Pancreas (tissue), 10 donors: ENCODE data around the gene ACYP2. TPM values are rescaled to one million over a fixed set of nuclear protein-coding genes. Genes with fewer than 3 reads are reported as not detected.

Source experiments
- ATAC-seq, 4 donors: fragments of 200-7000 bp; cut with Tn5 transposase; one replicate each; pipeline versions ENCODE4 v1.8.0 to v1.9.1; 2020; ENCODE audit warnings: mild to moderate bottlenecking in 4 of 4, moderate library complexity in 4 of 4
- DNase-seq, 6 donors: peaks; one replicate each; pipeline ENCODE4 v3.0.0-alpha.2; 2020
- FAIRE-seq: peaks from 2 replicates; lab custom pipeline; 2012; peaks lifted over from hg19 to GRCh38; lab: Jason Lieb, UNC
- H3K27ac ChIP-seq, 4 donors: fragments of 200-600 bp; sonication (generic); 1 replicate in 3 of 4; 2 replicates in 1 of 4; pipeline versions ENCODE4 v1.5.0 to v1.8.0; 2020
- H3K27me3 ChIP-seq, 4 donors: fragments of 200-600 bp; one replicate each; pipeline ENCODE4 v1.8.0; 2021
- H3K36me3 ChIP-seq, 3 donors: fragments of 200-600 bp; sonication (generic) in 1 of 3; one replicate each; pipeline versions ENCODE4 v1.5.0 to v1.8.0; 2020 to 2021
- H3K4me1 ChIP-seq, 3 donors: fragments of 200-600 bp; one replicate each; pipeline ENCODE4 v1.8.0; 2021
- H3K4me3 ChIP-seq, 4 donors: fragments of 200-600 bp; sonication (generic) in 2 of 4; one replicate each; pipeline versions ENCODE4 v1.5.0 to v1.8.0; 2020 to 2021
- H3K9me3 ChIP-seq, 4 donors: fragments of 200-600 bp; one replicate each; pipeline ENCODE4 v1.8.0; 2021
- WGBS, 2 donors: extraction: QIAGEN DNeasy Blood & Tissue Kit; methylation state at CpG; one replicate each; pipeline ENCODE4 v1.1.7; 2013; 5-methylcytosine and 5-hydroxymethylcytosine counted together
- intact Hi-C, 3 donors: fragments of 100-400 bp; cut with DNase I; formaldehyde crosslinking; loops; one replicate each; pipeline versions ENCODE4 v1.11.1 to v1.14.2; 2022
- polyA plus RNA-seq, 2 donors: library from polyadenylated mRNA; stranded (reverse); fragments of 200-250 nt; gene quantifications; one replicate each; pipeline ENCODE4 v1.2.3, GENCODE V29; 2013
- total RNA-seq, 6 donors: library from RNA; stranded (reverse); fragmentation: NEBNext Ultra II Directional in 4 of 6; extraction: Animal tissue kit (Norgen Biotek cat#: 25700) in 4 of 6; gene quantifications; one replicate each; pipeline versions ENCODE4 v1.2.1 to v1.2.4, GENCODE V29; 2021 to 2023
- TF ChIP-seq, protein P1 (sequence below), 4 donors: fragments of 200-600 bp; sonication (generic) in 3 of 4; IDR thresholded peaks; one replicate each; pipeline versions ENCODE4 v1.5.0 to v1.8.0; 2021; ENCODE audit warnings: antibody characterized with exemption in 4 of 4
- donor health status: healthy with polysubstance abuse.
- donor health status: DM: no; HTN: no; CAD: no; lungs with moderate emphysema.
- donor health status: DM: no; HTN: no; CAD: no.
- donor health status: control.
- donor health status: control.
- donor health status: Bipolar disorder and iron deficiency.
- donor health status: DM: yes; HTN: yes; CAD: no.
- donor health status: DM: no; HTN: no; CAD: no.
- donor health status: DM: no; HTN: no; CAD: no.
- donor health status: DM: yes; HTN: yes; CAD: no.

The ACYP2 gene
- total and polyA plus RNA-seq, 8 donors: 8.0 to 18.0 (median 10.4) TPM

GRCh38 chr2:54325148-54325547 is 209.7 kb downstream of the ACYP2 start:
- Histone ChIP-seq H3K36me3 (no peaks in the 10 kb centered on the region), H3K4me1 (peaks cover 0 to 6% (median 4%) of the 10 kb centered on the region in 3 donors), H3K9me3 (no peaks in the 10 kb centered on the region), H3K27me3 (no peaks in the 10 kb centered on the region), H3K27ac (no peak overlapping the region), H3K4me3 (no peak overlapping the region)
- TF ChIP-seq, protein P1, sequence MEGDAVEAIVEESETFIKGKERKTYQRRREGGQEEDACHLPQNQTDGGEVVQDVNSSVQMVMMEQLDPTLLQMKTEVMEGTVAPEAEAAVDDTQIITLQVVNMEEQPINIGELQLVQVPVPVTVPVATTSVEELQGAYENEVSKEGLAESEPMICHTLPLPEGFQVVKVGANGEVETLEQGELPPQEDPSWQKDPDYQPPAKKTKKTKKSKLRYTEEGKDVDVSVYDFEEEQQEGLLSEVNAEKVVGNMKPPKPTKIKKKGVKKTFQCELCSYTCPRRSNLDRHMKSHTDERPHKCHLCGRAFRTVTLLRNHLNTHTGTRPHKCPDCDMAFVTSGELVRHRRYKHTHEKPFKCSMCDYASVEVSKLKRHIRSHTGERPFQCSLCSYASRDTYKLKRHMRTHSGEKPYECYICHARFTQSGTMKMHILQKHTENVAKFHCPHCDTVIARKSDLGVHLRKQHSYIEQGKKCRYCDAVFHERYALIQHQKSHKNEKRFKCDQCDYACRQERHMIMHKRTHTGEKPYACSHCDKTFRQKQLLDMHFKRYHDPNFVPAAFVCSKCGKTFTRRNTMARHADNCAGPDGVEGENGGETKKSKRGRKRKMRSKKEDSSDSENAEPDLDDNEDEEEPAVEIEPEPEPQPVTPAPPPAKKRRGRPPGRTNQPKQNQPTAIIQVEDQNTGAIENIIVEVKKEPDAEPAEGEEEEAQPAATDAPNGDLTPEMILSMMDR (IDR thresholded peaks at IDR 0.05): no peak
- 96 to 100% methylated on average over 1 of the region's 1 CpG for WGBS, 2 donors
- intact Hi-C loops: no loop called here
- FAIRE-seq (no peak), DNase-seq (no peak), ATAC-seq (no peak)

- no peak for FAIRE-seq
- TF ChIP-seq, protein P1 (IDR thresholded peaks at IDR 0.05): no peak
- no peaks in the 10 kb centered on the region for H3K27me3 ChIP-seq
- WGBS, 2 donors: 18 to 20% methylated on average over 5 of the region's 5 CpGs
- DNase-seq: no peak
- no peaks in the 10 kb centered on the region for H3K9me3 ChIP-seq
- no peaks in the 10 kb centered on the region for H3K36me3 ChIP-seq
- H3K4me3 ChIP-seq: peak overlapping the region in 3 of 4 donors; percentile 29 to 71 (median 48)
- H3K27ac ChIP-seq: peak overlapping the region in 3 of 4 donors; percentile 77 to 80 (median 80)
- H3K4me1 ChIP-seq: peaks cover 0 to 6% (median 4%) of the 10 kb centered on the region in 3 donors
- intact Hi-C loops: no loop called here
- ATAC-seq: peak in 2 of 4 donors; percentile 2 to 6
These were observed 214.2 kb downstream of the ACYP2 start for GRCh38 chr2:54329482-54330161.

- ATAC-seq (peak; percentile 97 to 100 (median 100)), FAIRE-seq (no peak), DNase-seq (peak; percentile 95 to 99 (median 98))
- TF ChIP-seq, protein P1 (IDR thresholded peaks at IDR 0.05): no peak
- intact Hi-C loops: no loop called here
- Histone ChIP-seq H3K4me3 (peak overlapping the region; percentile 24 to 71 (median 38)), H3K27ac (peak overlapping the region; percentile 62 to 80 (median 78)), H3K27me3 (no peaks in the 10 kb centered on the region), H3K9me3 (no peaks in the 10 kb centered on the region), H3K4me1 (peaks cover 0 to 6% (median 4%) of the 10 kb centered on the region in 3 donors), H3K36me3 (no peaks in the 10 kb centered on the region)
- WGBS, 2 donors: 1% methylated on average over 50 of the region's 50 CpGs
These were observed 214.9 kb downstream of the ACYP2 start for GRCh38 chr2:54330162-54330925.

DNA sequence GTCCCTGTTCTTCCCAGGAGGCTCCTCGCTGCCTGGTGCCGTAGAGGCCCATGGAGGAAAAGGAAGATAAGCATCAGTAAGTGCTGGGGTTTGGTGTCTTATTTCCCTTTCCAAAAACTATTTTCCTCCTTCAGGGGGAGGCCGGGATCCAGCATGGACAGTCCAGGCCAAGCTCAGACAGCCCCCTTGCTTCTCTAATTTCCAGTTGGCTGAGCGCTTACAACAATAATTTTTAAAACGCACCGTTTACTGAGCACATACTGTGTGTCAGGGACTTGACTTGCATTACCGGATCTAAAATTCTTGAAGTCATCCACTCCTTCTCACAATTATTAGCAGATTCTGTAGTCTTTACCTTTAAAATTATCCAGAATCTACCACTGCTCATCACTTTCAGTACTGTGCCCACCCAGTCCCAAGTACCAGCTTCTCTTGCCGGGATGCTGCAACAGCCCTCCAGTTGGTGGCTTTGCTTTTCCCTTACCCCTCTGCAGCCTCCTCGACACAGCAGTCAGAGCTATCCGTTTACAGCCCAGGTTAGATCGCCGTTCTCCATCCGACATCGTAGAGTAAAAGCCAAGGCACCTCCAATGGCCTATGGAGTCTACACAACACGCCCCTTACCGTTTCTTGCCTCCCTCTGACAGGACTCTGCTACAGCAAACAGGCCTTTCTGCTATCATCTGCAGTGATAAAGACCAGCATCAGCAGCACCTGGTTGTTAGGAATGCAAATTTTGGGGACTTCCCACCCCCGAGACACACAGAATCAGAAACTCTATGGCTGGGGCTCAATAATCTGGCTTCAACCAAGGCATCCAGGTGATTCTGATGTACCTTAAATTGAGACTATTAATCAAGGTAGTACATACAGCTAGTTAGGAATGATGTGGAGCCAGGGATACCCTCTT is 215.8 kb downstream of the ACYP2 start:
- Histone ChIP-seq H3K27ac (peak overlapping the region in 2 of 4 donors; percentile 80), H3K9me3 (no peaks in the 10 kb centered on the region), H3K27me3 (no peaks in the 10 kb centered on the region), H3K4me3 (peak overlapping the region; percentile 24 to 71 (median 38)), H3K4me1 (peaks cover 0 to 6% (median 4%) of the 10 kb centered on the region in 3 donors), H3K36me3 (no peaks in the 10 kb centered on the region)
- intact Hi-C loops: no loop called here
- DNase-seq (peak in 2 of 6 donors; percentile 14 to 16), ATAC-seq (no peak), FAIRE-seq (no peak)
- TF ChIP-seq, protein P1 (IDR thresholded peaks at IDR 0.05): no peak
- 39 to 40% methylated on average over 17 of the region's 17 CpGs for WGBS, 2 donors
